Activated CD4-positive, alpha-beta T cell treated with anti-CD3 and anti-CD28 coated beads, Interleukin-2, Interleukin-6, amounts not matched to agents 100 ng/mL and 50 ng/mL, durations not matched to agents 16 hours and 8 hours (primary cell): ENCODE data around the gene STK16.

Experiments
- DNase-seq: peaks from one replicate; pipeline ENCODE4 v3.0.0-alpha.2; 2020

Gene STK16

GRCh38 chr2:219289537-219290361 lies 44.5 kb downstream of the STK16 start:
- DNase-seq: no peak

- no peak for DNase-seq
Measured at GRCh38 chr2:219290381-219291171, 45.3 kb downstream of the STK16 start.

GRCh38 chr2:219291394-219291793 lies 46.1 kb downstream of the STK16 start:
- DNase-seq: no peak

- no peak for DNase-seq
Measured at GRCh38 chr2:219291910-219292490, 46.7 kb downstream of the STK16 start.

GRCh38 chr2:219292616-219293015 lies 47.3 kb downstream of the STK16 start:
- no peak for DNase-seq

GRCh38 chr2:219293736-219294231 lies 48.5 kb downstream of the STK16 start:
- no peak for DNase-seq

- DNase-seq: peak; percentile 93
Measured at GRCh38 chr2:219294356-219295351, 49.4 kb downstream of the STK16 start.

- no peak for DNase-seq
Measured at GRCh38 chr2:219296142-219296541, 50.9 kb downstream of the STK16 start.

- no peak for DNase-seq
Measured at GRCh38 chr2:219296631-219297391, 51.5 kb downstream of the STK16 start.

GRCh38 chr2:219297766-219298456 lies 52.6 kb downstream of the STK16 start:
- DNase-seq: no peak

- DNase-seq: peak; percentile 93
Measured at GRCh38 chr2:219298759-219299371, 53.6 kb downstream of the STK16 start.

GRCh38 chr2:219299372-219299760 lies 54.1 kb downstream of the STK16 start:
- no peak for DNase-seq
